Common myeloid progenitor, CD34-positive (primary cell): ENCODE results near the gene MEAF6.

Experiments used
- CTCF ChIA-PET: fragments of 350-600 bp; sonication (Branson Sonifier 250); formaldehyde crosslinking; loops from one replicate; lab custom pipeline; 2021; ENCODE audit warnings: antibody characterized with exemption; lab: Charles Lee
- POLR2A ChIA-PET: fragments of 350-600 bp; sonication (Branson Sonifier 250); formaldehyde crosslinking; loops from one replicate; lab custom pipeline; 2021; ENCODE audit warnings: antibody characterized with exemption; lab: Charles Lee
- DNase-seq, 3 donors: peaks; one replicate each; pipeline versions ENCODE4 v3.0.0 to v3.0.0-alpha.2; 2013
- H3K27ac ChIP-seq, 2 experiments: 1 replicate in 1 of 2; 2 replicates in 1 of 2; pipeline ENCODE4 v1.7.0; 2013; ENCODE audit warnings: inconsistent platforms in 2 of 2, low read length in 2 of 2, mild to moderate bottlenecking in 2 of 2, low read depth in 1 of 2, moderate library complexity in 1 of 2; ENCODE audit not compliant: severe bottlenecking in 2 of 2, insufficient read depth in 1 of 2, poor library complexity in 1 of 2
- H3K27me3 ChIP-seq, 5 experiments: replicated peaks in 2 of 5; 1 replicate in 3 of 5; 2 replicates in 2 of 5; pipeline versions ENCODE4 v1.6.1 to v1.7.0; 2013; ENCODE audit warnings: low read length in 4 of 5, mild to moderate bottlenecking in 2 of 5, moderate library complexity in 2 of 5, inconsistent platforms in 1 of 5; ENCODE audit not compliant: insufficient read depth in 5 of 5, control insufficient read depth in 4 of 5
- H3K36me3 ChIP-seq, 4 experiments: 1 replicate in 2 of 4; 2 replicates in 2 of 4; pipeline versions ENCODE4 v1.6.1 to v1.7.0; 2013; ENCODE audit warnings: low read length in 3 of 4, control low read depth in 1 of 4, mild to moderate bottlenecking in 1 of 4; ENCODE audit not compliant: control insufficient read depth in 4 of 4, insufficient read depth in 4 of 4
- H3K4me1 ChIP-seq, 4 experiments: 1 replicate in 3 of 4; 2 replicates in 1 of 4; pipeline versions ENCODE4 v1.6.1 to v1.7.1; 2013; ENCODE audit warnings: low read length in 3 of 4, mild to moderate bottlenecking in 3 of 4, control low read depth in 1 of 4, inconsistent platforms in 1 of 4, moderate library complexity in 1 of 4; ENCODE audit not compliant: control insufficient read depth in 4 of 4, insufficient read depth in 4 of 4; ENCODE audit errors: control extremely low read depth in 1 of 4
- H3K4me3 ChIP-seq, 7 experiments: 1 replicate in 4 of 7; 2 replicates in 3 of 7; pipeline versions ENCODE4 v1.5.1 to v1.7.0; 2013; ENCODE audit warnings: mild to moderate bottlenecking in 7 of 7, low read length in 6 of 7, moderate library complexity in 6 of 7, inconsistent platforms in 2 of 7, low read depth in 2 of 7, control low read depth in 1 of 7; ENCODE audit not compliant: insufficient read depth in 4 of 7, control insufficient read depth in 1 of 7; ENCODE audit errors: extremely low read depth in 1 of 7
- H3K9me3 ChIP-seq, 5 experiments: 1 replicate in 4 of 5; 2 replicates in 1 of 5; pipeline versions ENCODE4 v1.6.1 to v1.7.1; 2013; ENCODE audit warnings: low read length in 4 of 5, mild to moderate bottlenecking in 2 of 5, inconsistent platforms in 1 of 5, low read depth in 1 of 5, moderate library complexity in 1 of 5; ENCODE audit not compliant: control insufficient read depth in 4 of 5, insufficient read depth in 2 of 5; ENCODE audit errors: control extremely low read depth in 1 of 5
- WGBS: methylation state at CpG from one replicate; pipeline ENCODE4 v1.1.5; 2013; ENCODE audit not compliant: insufficient coverage; 5-methylcytosine and 5-hydroxymethylcytosine counted together

The MEAF6 gene

GRCh38 chr1:37458551-37458950, 56.0 kb downstream of the MEAF6 start:
- H3K27ac ChIP-seq: no peak overlapping the region
- H3K27me3 ChIP-seq: no peaks in the 10 kb centered on the region
- H3K4me3 ChIP-seq: no peak overlapping the region
- peaks cover 0 to 11% (median 7%) of the 10 kb centered on the region in 4 experiments for H3K4me1 ChIP-seq
- H3K9me3 ChIP-seq: no peaks in the 10 kb centered on the region
- peaks cover 0 to 9% (median 1%) of the 10 kb centered on the region in 4 experiments for H3K36me3 ChIP-seq
- WGBS: 81% methylated on average over 2 of the region's 3 CpGs
- CTCF ChIA-PET: interaction anchor here (1.0 to 14.6 kb wide), 3 partner anchors 17 to 51 kb away, joined by 3 to 243 read pairs (median 146); partner anchors contain the start of gene ZC3H12A
- DNase-seq: no peak
- POLR2A ChIA-PET: no interaction called here

GRCh38 chr1:37456614-37457013, 58.0 kb downstream of the MEAF6 start:
- Histone ChIP-seq H3K9me3 (no peaks in the 10 kb centered on the region), H3K4me1 (peaks cover 0 to 11% (median 7%) of the 10 kb centered on the region in 4 experiments), H3K27ac (no peak overlapping the region), H3K36me3 (peaks cover 0 to 8% (median 0%) of the 10 kb centered on the region in 4 experiments), H3K4me3 (no peak overlapping the region), H3K27me3 (no peaks in the 10 kb centered on the region)
- ChIA-PET POLR2A (interaction anchor here (1.0 kb wide), 1 partner anchor 70 kb away, joined by 3 read pairs; no protein-coding TSS in a partner anchor), CTCF (interaction anchor here (1.2 to 14.6 kb wide), 6 partner anchors 10 to 144 kb away, joined by 3 to 243 read pairs (median 6); partner anchors contain the start of gene ZC3H12A)
- DNase-seq: no peak

- POLR2A ChIA-PET: interaction anchor here (0.6 to 1.2 kb wide), 2 partner anchors 24 to 51 kb away, joined by 3 to 4 read pairs; no protein-coding TSS in a partner anchor
- CTCF ChIA-PET: interaction anchor here (1.0 to 14.6 kb wide), 8 partner anchors 10 to 145 kb away, joined by 3 to 243 read pairs (median 4); partner anchors contain the start of gene ZC3H12A
- H3K4me1 ChIP-seq: peaks cover 0 to 12% (median 7%) of the 10 kb centered on the region in 4 experiments
- peak overlapping the region in 1 of 2 experiments; percentile 72 for H3K27ac ChIP-seq
- no peak for DNase-seq
- H3K36me3 ChIP-seq: peaks cover 0 to 2% (median 0%) of the 10 kb centered on the region in 4 experiments
- peak overlapping the region in 3 of 7 experiments; percentile 35 to 40 (median 37) for H3K4me3 ChIP-seq
- 99% methylated on average over 8 of the region's 10 CpGs for WGBS
- no peaks in the 10 kb centered on the region for H3K27me3 ChIP-seq
- no peaks in the 10 kb centered on the region for H3K9me3 ChIP-seq
Measured at GRCh38 chr1:37455516-37455915, 59.0 kb downstream of the MEAF6 start.

GRCh38 chr1:37453647-37454046, 60.9 kb downstream of the MEAF6 start:
- 100% methylated on average over 4 of the region's 7 CpGs for WGBS

GRCh38 chr1:37452416-37452815, 62.1 kb downstream of the MEAF6 start:
- CTCF ChIA-PET: interaction anchor here (1.1 to 14.6 kb wide), 3 partner anchors 10 to 40 kb away, joined by 3 to 243 read pairs (median 146); partner anchors contain the start of gene ZC3H12A
- 80% methylated on average over 5 of the region's 6 CpGs for WGBS
- POLR2A ChIA-PET: no interaction called here
- Histone ChIP-seq H3K27me3 (no peaks in the 10 kb centered on the region), H3K36me3 (peaks cover 0 to 2% (median 0%) of the 10 kb centered on the region in 4 experiments), H3K4me3 (no peak overlapping the region), H3K4me1 (peaks cover 0 to 27% (median 22%) of the 10 kb centered on the region in 4 experiments), H3K9me3 (no peaks in the 10 kb centered on the region), H3K27ac (no peak overlapping the region)
- no peak for DNase-seq

More at GRCh38 chr1:37453647-37454046, 60.9 kb downstream of the MEAF6 start:
- ChIA-PET POLR2A (no interaction called here), CTCF (interaction anchor here (0.8 to 14.6 kb wide), 10 partner anchors 9 to 142 kb away, joined by 3 to 243 read pairs (median 4); partner anchors contain the start of genes GNL2, MEAF6 and ZC3H12A)
- Histone ChIP-seq H3K4me1 (peaks cover 0 to 27% (median 22%) of the 10 kb centered on the region in 4 experiments), H3K27ac (no peak overlapping the region), H3K9me3 (no peaks in the 10 kb centered on the region), H3K4me3 (no peak overlapping the region), H3K27me3 (no peaks in the 10 kb centered on the region), H3K36me3 (peaks cover 0 to 2% (median 0%) of the 10 kb centered on the region in 4 experiments)
- no peak for DNase-seq

- Histone ChIP-seq H3K9me3 (no peaks in the 10 kb centered on the region), H3K4me3 (peak overlapping the region in 4 of 7 experiments; percentile 13 to 45 (median 18)), H3K27ac (no peak overlapping the region), H3K36me3 (peaks cover 0 to 2% (median 0%) of the 10 kb centered on the region in 4 experiments), H3K27me3 (no peaks in the 10 kb centered on the region), H3K4me1 (peaks cover 0 to 21% (median 18%) of the 10 kb centered on the region in 4 experiments)
- peak; percentile 80 to 92 (median 92) for DNase-seq
- 0% methylated on average over 4 of the region's 5 CpGs for whole genome bisulfite sequencing
- CTCF ChIA-PET: interaction anchor here (1.1 to 14.6 kb wide), 4 partner anchors 15 to 153 kb away, joined by 4 to 243 read pairs (median 81); partner anchors contain the start of gene ZC3H12A
- POLR2A ChIA-PET: interaction anchor here (0.7 kb wide), 1 partner anchor 132 kb away, joined by 3 read pairs; no protein-coding TSS in a partner anchor
Measured at GRCh38 chr1:37449936-37450335, 64.6 kb downstream of the MEAF6 start.
